ENCODE results near the gene AXL. TPM values are rescaled to one million over a fixed set of nuclear protein-coding genes. Genes with fewer than 3 reads are reported as not detected.
A peak's percentile ranks its signal among the peaks of the same experiment; 100 is the strongest.
"Not testable (repeated sequence)": the region's sequence is repeated elsewhere in the genome, so short reads cannot be mapped to it uniquely, and the experiment has no call there.

Gene AXL
- total and polyA plus RNA-seq, 2 experiments from 2014 or later: 340 to 421 TPM

GRCh38 chr19:41175801-41176777 lies 42.9 kb upstream of the AXL start:
- H3K9me3 ChIP-seq (ENCODE audit: low read depth): no peaks in the 10 kb centered on the region
- WGBS, 2 experiments (ENCODE audit: low coverage in 1 of 2, low lambda C conversion rate in 2 of 2, missing lambda C conversion rate in 2 of 2): 32 to 35% methylated on average over 13 to 14 of the region's 14 CpGs
- H3F3A ChIP-seq (ENCODE audit: insufficient read depth): no peaks in the 10 kb centered on the region
- no peak overlapping the region for H3K4me3 ChIP-seq
- DNase-seq: peak; percentile 65
- no peaks in the 10 kb centered on the region for H3K79me2 ChIP-seq (ENCODE audit: insufficient read depth)
- in situ Hi-C loops (cut with MboI): no loop called here
- H2AFZ ChIP-seq: peak overlapping the region; percentile 65
- H4K20me1 ChIP-seq (ENCODE audit: insufficient read depth): no peaks in the 10 kb centered on the region
- H3K4me2 ChIP-seq (ENCODE audit: unreplicated experiment): no peak overlapping the region
- no peaks in the 10 kb centered on the region for H3K36me3 ChIP-seq (ENCODE audit: low read depth)
- no peak for TF ChIP-seq EZH2 (IDR thresholded peaks at IDR 0.05; ENCODE audit: insufficient read depth, poor library complexity, severe bottlenecking)
- no peak for TF ChIP-seq EZH2phosphoT487 (IDR thresholded peaks at IDR 0.05; ENCODE audit: insufficient read depth, low read depth)
- no peaks in the 10 kb centered on the region for H3K9me2 ChIP-seq (ENCODE audit: insufficient read depth)
- no peak overlapping the region for H3K27ac ChIP-seq
- no peak overlapping the region for H3K9ac ChIP-seq
- peaks cover 7% of the 10 kb centered on the region for H3K4me1 ChIP-seq (ENCODE audit: insufficient read depth)
- no peaks in the 10 kb centered on the region for H3K27me3 ChIP-seq (replicated peaks; ENCODE audit: insufficient read depth)

GRCh38 chr19:41180173-41180572 lies 38.9 kb upstream of the AXL start:
- H2AFZ ChIP-seq; H3K9me2 ChIP-seq (ENCODE audit: insufficient read depth); H3K9ac ChIP-seq; H3K4me3 ChIP-seq; H3K36me3 ChIP-seq (ENCODE audit: low read depth); H3K9me3 ChIP-seq (ENCODE audit: low read depth); H3K4me1 ChIP-seq (ENCODE audit: insufficient read depth); H4K20me1 ChIP-seq (ENCODE audit: insufficient read depth); H3K4me2 ChIP-seq (ENCODE audit: unreplicated experiment); H3K27me3 ChIP-seq (replicated peaks; ENCODE audit: insufficient read depth); H3F3A ChIP-seq (ENCODE audit: insufficient read depth); DNase-seq; H3K79me2 ChIP-seq (ENCODE audit: insufficient read depth); H3K27ac ChIP-seq; in situ Hi-C loops (cut with MboI): not testable (repeated sequence)
- 72% methylated on average over 16 of the region's 34 CpGs; no CpG with 5 or more reads in 1 of the 2 experiments for WGBS, 2 experiments (ENCODE audit: low coverage in 1 of 2, low lambda C conversion rate in 2 of 2, missing lambda C conversion rate in 2 of 2)

- no peak overlapping the region for H3K4me2 ChIP-seq (ENCODE audit: unreplicated experiment)
- H3K36me3 ChIP-seq (ENCODE audit: low read depth): no peaks in the 10 kb centered on the region
- H3F3A ChIP-seq (ENCODE audit: insufficient read depth): no peaks in the 10 kb centered on the region
- no peaks in the 10 kb centered on the region for H3K9me2 ChIP-seq (ENCODE audit: insufficient read depth)
- no peak for DNase-seq
- in situ Hi-C loops (cut with MboI): no loop called here
- no peak overlapping the region for H3K4me3 ChIP-seq
- no peak overlapping the region for H3K9ac ChIP-seq
- H3K79me2 ChIP-seq (ENCODE audit: insufficient read depth): no peaks in the 10 kb centered on the region
- H3K27ac ChIP-seq: no peak overlapping the region
- WGBS, 2 experiments (ENCODE audit: low coverage in 1 of 2, low lambda C conversion rate in 2 of 2, missing lambda C conversion rate in 2 of 2): 36% methylated on average over 8 of the region's 8 CpGs
- peaks cover 33% of the 10 kb centered on the region for H3K27me3 ChIP-seq (replicated peaks; ENCODE audit: insufficient read depth)
- H2AFZ ChIP-seq: no peak overlapping the region
- no peaks in the 10 kb centered on the region for H3K4me1 ChIP-seq (ENCODE audit: insufficient read depth)
- H4K20me1 ChIP-seq (ENCODE audit: insufficient read depth): no peaks in the 10 kb centered on the region
- H3K9me3 ChIP-seq (ENCODE audit: low read depth): no peaks in the 10 kb centered on the region
- TF ChIP-seq EZH2phosphoT487 (IDR thresholded peaks at IDR 0.05; ENCODE audit: insufficient read depth, low read depth) (no peak), EZH2 (IDR thresholded peaks at IDR 0.05; ENCODE audit: insufficient read depth, poor library complexity, severe bottlenecking) (no peak)
These were observed 31.8 kb upstream of the AXL start for GRCh38 chr19:41186971-41187883.

- no peak overlapping the region for H3K4me3 ChIP-seq
- no peaks in the 10 kb centered on the region for H3F3A ChIP-seq (ENCODE audit: insufficient read depth)
- H4K20me1 ChIP-seq (ENCODE audit: insufficient read depth): no peaks in the 10 kb centered on the region
- no peak overlapping the region for H2AFZ ChIP-seq
- no peaks in the 10 kb centered on the region for H3K9me3 ChIP-seq (ENCODE audit: low read depth)
- H3K27me3 ChIP-seq (replicated peaks; ENCODE audit: insufficient read depth): peaks cover 39% of the 10 kb centered on the region
- H3K9me2 ChIP-seq (ENCODE audit: insufficient read depth): no peaks in the 10 kb centered on the region
- no peak overlapping the region for H3K9ac ChIP-seq
- no peak overlapping the region for H3K27ac ChIP-seq
- no peak for DNase-seq
- no peaks in the 10 kb centered on the region for H3K4me1 ChIP-seq (ENCODE audit: insufficient read depth)
- H3K79me2 ChIP-seq (ENCODE audit: insufficient read depth): no peaks in the 10 kb centered on the region
- H3K4me2 ChIP-seq (ENCODE audit: unreplicated experiment): no peak overlapping the region
- 74 to 80% methylated on average over 3 of the region's 3 CpGs for WGBS, 2 experiments (ENCODE audit: low coverage in 1 of 2, low lambda C conversion rate in 2 of 2, missing lambda C conversion rate in 2 of 2)
- in situ Hi-C loops (cut with MboI): no loop called here
- TF ChIP-seq EZH2 (IDR thresholded peaks at IDR 0.05; ENCODE audit: insufficient read depth, poor library complexity, severe bottlenecking): no peak
- TF ChIP-seq EZH2phosphoT487 (IDR thresholded peaks at IDR 0.05; ENCODE audit: insufficient read depth, low read depth): no peak
- no peaks in the 10 kb centered on the region for H3K36me3 ChIP-seq (ENCODE audit: low read depth)
These were observed 31.1 kb upstream of the AXL start for GRCh38 chr19:41187884-41188279.

Data from GM23248 (cell line).